NCI-H1436 treated with DMSO at 0.1 percent for 48 hours (cell line): Measurements from ENCODE around the gene NMNAT1.
"Not testable (repeated sequence)": the region's sequence is repeated elsewhere in the genome, so short reads cannot be mapped to it uniquely, and the experiment has no call there.

ENCODE experiments used
- DNase-seq: peaks from one replicate; lab custom pipeline; 2025; lab: John Stamatoyannopoulos, UW

NMNAT1 gene

GRCh38 chr1:9920606-9921005 is 22.7 kb upstream of the NMNAT1 start:
- DNase-seq: no peak

- no peak for DNase-seq
Measured at GRCh38 chr1:9922342-9922741, 20.9 kb upstream of the NMNAT1 start.

- DNase-seq: no peak
Measured at GRCh38 chr1:9927259-9927658, 16.0 kb upstream of the NMNAT1 start.

GRCh38 chr1:9929431-9930385 is 13.6 kb upstream of the NMNAT1 start:
- DNase-seq: no peak

GRCh38 chr1:9942399-9942938 is 806 bp upstream of the NMNAT1 start:
- no peak for DNase-seq

- no peak for DNase-seq
Measured at GRCh38 chr1:9946315-9946714, 3.0 kb downstream of the NMNAT1 start.

- peak; percentile 10 for DNase-seq
Measured at GRCh38 chr1:9957726-9958125, 14.5 kb downstream of the NMNAT1 start.

GRCh38 chr1:9960011-9960410 is 16.7 kb downstream of the NMNAT1 start:
- no peak for DNase-seq

GRCh38 chr1:9960706-9961562 is 17.7 kb downstream of the NMNAT1 start:
- DNase-seq: peak; percentile 74

- no peak for DNase-seq
Measured at GRCh38 chr1:9984253-9984652, 41.0 kb downstream of the NMNAT1 start.

- DNase-seq: no peak
Measured at GRCh38 chr1:9985001-9985400, 41.7 kb downstream of the NMNAT1 start.

GRCh38 chr1:9989773-9990172 is 46.5 kb downstream of the NMNAT1 start:
- DNase-seq: no peak

GRCh38 chr1:9990944-9991343 is 47.7 kb downstream of the NMNAT1 start:
- no peak for DNase-seq

GRCh38 chr1:9992910-9993309 is 49.6 kb downstream of the NMNAT1 start:
- no peak for DNase-seq

GRCh38 chr1:9993561-9994075 is 50.3 kb downstream of the NMNAT1 start:
- DNase-seq: no peak

- DNase-seq: no peak
Measured at GRCh38 chr1:9996624-9997582, 53.6 kb downstream of the NMNAT1 start, which contains the start of gene RBP7. TSS of gene RBP7 (plus strand) at chr1:9997228. CDS start at chr1:9997259, 31 bp downstream.

GRCh38 chr1:10001016-10001665 is 57.9 kb downstream of the NMNAT1 start:
- DNase-seq: no peak

- DNase-seq: not testable (repeated sequence)
Measured at GRCh38 chr1:10005248-10005647, 62.0 kb downstream of the NMNAT1 start.

GRCh38 chr1:10007169-10007568 is 63.9 kb downstream of the NMNAT1 start:
- DNase-seq: no peak

GRCh38 chr1:10014016-10014415 is 70.7 kb downstream of the NMNAT1 start:
- no peak for DNase-seq
